Measurements from ENCODE around the gene CYB5A. TPM values are rescaled to one million over a fixed set of nuclear protein-coding genes. Genes with fewer than 3 reads are reported as not detected.

The CYB5A gene
- total RNA-seq, 1 experiment from 2014 or later, result 42.4 TPM

DNA sequence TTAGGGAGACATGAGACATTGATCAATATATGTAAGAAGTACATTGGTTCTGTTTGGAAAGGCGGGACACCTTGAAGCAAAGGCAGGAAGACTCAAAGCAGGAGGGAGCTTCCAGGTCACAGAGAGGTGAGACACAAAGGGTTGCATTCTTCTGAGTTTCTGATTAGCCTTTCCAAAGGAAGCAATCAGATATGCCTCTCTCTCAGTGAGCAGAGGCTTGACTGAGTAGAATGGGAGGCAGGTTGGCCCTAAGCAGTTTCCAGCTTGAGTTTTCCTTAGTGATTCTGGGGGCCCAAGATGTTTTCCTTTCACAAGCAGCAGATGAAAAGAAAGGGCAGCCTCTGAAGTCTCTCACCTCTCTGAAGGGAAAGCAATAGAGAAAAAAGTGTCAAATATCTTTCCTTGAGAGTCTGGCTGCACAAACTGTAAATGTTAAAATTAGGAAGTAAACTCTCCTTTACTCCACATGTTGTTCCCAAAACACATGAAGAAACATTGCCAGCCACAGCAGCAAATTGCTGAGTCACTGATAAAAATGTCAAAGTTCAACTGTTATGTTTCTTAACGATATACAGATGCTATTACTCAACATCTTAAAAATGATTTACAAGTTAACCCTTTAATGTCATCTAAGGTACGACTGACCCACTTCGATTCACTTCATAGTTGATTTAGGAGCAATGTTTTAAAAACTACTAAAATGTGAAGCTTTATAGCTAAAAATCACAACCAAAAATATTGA lies 40.3 kb downstream of the CYB5A start:
- Histone ChIP-seq H3K9me3 (replicated peaks) (no peaks in the 10 kb centered on the region), H3K4me3 (no peak overlapping the region), H3K4me1 (no peaks in the 10 kb centered on the region), H3K27me3 (no peaks in the 10 kb centered on the region), H3K27ac (no peak overlapping the region), H3K36me3 (no peaks in the 10 kb centered on the region)
- DNase-seq, result no peak

DNA sequence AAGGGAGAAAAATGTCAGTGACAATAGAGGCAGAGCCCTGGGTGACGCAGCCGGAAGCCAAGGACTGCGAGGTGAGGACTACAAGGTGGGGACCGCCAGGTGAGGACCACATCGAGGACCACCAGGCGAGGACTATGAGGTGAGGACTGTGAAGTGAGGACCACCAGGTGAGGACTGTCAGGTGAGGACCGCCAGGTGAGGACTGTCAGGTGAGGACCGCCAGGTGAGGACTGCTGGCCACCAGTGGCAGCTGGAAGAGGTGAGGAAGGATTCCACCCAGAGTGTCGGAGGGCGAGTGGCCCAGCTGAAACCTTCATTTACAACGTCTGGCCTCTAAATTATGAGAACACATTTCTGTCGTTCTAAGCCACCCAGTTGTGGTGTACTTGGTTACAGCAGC lies 41.6 kb downstream of the CYB5A start:
- Histone ChIP-seq H3K9me3 (replicated peaks) (no peaks in the 10 kb centered on the region), H3K4me3 (no peak overlapping the region), H3K27me3 (no peaks in the 10 kb centered on the region), H3K27ac (no peak overlapping the region), H3K4me1 (no peaks in the 10 kb centered on the region), H3K36me3 (no peaks in the 10 kb centered on the region)
- no peak for DNase-seq

DNA sequence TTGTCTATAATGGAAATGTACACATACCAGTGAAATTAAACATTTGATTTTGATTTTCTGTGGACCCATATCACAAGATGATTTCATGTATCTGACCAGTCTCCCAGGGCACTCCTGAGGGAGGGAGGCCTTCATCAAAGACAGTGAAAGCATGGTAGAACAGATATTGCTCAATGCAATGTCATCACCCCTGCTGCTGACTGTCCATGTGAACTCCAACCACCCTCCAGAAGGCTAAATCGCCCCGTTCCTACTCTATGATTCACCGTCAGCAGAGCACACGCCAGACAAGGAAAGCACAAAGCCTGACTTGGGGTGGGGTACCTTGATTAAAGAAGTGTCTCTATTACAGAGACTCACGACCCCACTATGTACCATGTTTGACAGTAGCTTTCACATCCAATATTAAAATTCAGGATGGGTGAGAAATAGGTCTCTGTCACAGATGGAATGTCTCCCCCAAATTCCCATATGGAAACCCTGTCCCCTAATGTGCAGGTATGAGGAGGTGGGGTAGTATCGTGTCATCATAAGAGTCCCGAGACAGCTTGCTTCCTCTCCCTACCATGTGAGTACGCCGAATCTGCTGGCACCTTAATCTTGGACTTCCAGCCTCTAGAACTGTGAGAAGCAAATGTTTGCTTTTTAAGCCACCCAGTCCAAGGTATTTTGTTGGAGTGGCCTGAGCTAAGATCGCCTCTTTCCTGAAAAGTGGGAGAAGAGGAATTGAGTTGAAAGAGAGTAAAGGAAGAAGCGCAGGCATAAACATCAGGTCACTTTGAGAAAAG lies 42.4 kb downstream of the CYB5A start:
- Histone ChIP-seq H3K9me3 (replicated peaks) (no peaks in the 10 kb centered on the region), H3K4me1 (no peaks in the 10 kb centered on the region)

DNA sequence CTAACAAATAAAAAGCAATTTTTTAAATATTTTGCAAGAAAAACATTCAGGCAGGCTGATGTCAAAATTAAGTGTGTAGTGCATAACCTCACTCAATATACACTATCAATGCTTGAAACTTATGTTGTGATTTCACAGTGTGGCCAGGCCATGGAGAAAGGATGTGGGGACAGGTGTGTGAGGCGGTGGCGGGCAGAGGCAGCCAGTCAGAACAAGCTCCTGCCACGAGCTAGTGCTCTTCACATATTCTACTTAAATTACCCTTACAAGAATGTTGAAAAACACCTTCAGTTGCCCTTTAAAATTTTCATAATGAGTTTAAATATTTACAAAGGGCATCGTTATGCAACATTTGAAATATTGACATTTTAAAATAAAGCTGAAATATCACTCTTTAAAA lies 43.2 kb downstream of the CYB5A start:
- DNase-seq, result no peak
- H3K27me3 ChIP-seq, result no peaks in the 10 kb centered on the region
- H3K36me3 ChIP-seq, result no peaks in the 10 kb centered on the region
- no peak overlapping the region for H3K4me3 ChIP-seq
- H3K9me3 ChIP-seq (replicated peaks), result no peaks in the 10 kb centered on the region
- H3K4me1 ChIP-seq, result no peaks in the 10 kb centered on the region
- H3K27ac ChIP-seq, result no peak overlapping the region

More for the DNA sequence above, 42.4 kb downstream of the CYB5A start:
- Histone ChIP-seq H3K4me3 (no peak overlapping the region), H3K27me3 (no peaks in the 10 kb centered on the region), H3K27ac (no peak overlapping the region), H3K36me3 (no peaks in the 10 kb centered on the region)
- no peak for DNase-seq

DNA sequence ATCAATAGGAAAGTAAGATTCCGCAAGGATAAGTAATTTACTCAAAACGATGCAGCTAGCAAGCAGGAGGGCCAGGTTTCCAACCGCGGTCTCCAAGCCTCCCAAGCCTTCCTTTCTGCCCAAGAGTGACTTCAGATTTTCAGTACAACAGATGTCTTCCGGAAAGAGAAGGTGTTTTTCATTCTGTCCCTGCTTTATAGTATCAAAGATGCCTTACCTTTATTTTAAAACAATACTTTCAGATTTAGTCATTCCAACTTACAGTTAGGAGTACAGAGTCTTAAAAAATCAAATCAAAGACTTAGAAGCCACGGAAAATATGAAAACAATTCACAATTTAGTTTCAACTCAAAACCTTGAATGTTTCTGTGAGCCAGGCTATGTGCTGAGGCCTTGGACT lies 43.6 kb downstream of the CYB5A start:
- no peak overlapping the region for H3K27ac ChIP-seq
- H3K36me3 ChIP-seq, result no peaks in the 10 kb centered on the region
- no peak overlapping the region for H3K4me3 ChIP-seq
- no peak for DNase-seq
- no peaks in the 10 kb centered on the region for H3K4me1 ChIP-seq
- no peaks in the 10 kb centered on the region for H3K27me3 ChIP-seq
- H3K9me3 ChIP-seq (replicated peaks), result no peaks in the 10 kb centered on the region

DNA sequence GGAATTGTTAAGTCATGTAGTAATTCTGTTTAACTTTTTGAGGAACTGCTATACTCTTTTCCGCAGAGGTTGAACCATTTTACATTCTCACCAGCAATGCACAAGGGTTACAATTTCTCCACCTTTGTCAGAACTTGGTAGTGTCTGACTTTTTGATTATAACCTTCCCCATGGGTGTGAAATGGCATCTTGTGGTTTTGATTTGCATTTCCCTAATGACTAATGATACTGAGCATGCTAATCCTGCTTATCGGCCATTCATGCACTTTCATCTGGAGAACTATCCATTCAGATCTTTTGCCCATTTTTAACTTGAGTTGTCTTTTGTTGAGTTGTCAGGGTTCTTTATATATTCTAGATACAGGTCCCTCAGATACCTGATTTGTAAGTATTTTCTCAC lies 47.2 kb downstream of the CYB5A start:
- Histone ChIP-seq H3K27ac (no peak overlapping the region), H3K4me1 (no peaks in the 10 kb centered on the region), H3K36me3 (no peaks in the 10 kb centered on the region), H3K9me3 (replicated peaks) (no peaks in the 10 kb centered on the region), H3K4me3 (no peak overlapping the region), H3K27me3 (no peaks in the 10 kb centered on the region)
- DNase-seq, result no peak

DNA sequence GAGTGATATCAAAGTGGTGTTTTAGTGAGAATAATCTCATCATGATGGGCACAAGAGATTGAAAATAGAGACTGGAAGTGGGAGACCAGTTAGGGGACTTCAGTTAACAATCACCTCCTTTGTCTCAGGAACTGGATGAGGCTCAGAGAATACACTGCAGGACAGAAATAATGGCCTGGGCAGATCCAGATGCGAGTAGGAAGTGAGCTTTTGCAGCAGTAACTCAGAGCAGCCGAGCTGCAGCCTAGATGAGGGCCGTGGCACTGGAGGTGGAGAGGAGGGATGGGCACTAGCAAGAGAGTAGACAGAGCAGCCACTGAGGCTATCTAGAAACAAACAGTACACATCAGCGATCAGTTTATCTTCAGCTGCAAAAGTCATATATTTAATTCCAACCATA lies 48.6 kb downstream of the CYB5A start:
- Histone ChIP-seq H3K4me1 (no peaks in the 10 kb centered on the region), H3K4me3 (no peak overlapping the region), H3K27me3 (no peaks in the 10 kb centered on the region), H3K9me3 (replicated peaks) (no peaks in the 10 kb centered on the region), H3K27ac (no peak overlapping the region), H3K36me3 (no peaks in the 10 kb centered on the region)
- DNase-seq, result no peak

DNA sequence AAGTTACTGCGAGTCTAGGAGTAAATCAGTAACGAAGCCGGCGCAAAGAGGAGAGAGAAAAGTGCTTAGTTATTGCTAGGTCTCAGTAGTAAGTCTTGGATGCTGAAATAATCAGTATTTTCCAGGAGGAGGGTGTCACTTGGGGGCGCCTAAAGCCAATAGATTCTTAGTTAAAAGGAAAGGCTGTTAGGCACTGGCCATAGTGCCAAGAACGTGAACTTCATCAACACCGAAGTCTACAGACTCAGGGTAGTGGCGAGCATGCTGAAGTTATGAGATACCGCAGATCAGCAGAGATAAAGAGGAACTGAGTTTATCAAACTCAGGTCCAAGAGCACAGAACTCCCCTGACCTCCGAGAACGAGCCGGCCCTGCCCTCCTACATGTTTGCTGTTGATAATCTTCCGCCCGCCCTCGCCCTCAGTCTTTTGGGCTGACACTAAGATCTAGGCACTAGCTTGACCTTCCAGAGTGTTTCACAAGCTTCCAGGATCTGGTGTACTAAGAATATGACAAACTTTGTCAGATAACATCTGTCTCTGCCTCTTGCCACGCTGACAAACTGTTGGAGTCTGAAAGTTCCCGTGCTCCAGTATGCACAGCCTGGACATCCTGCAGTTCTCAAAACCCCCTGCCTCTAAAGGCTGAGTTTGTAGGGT lies 49.2 kb downstream of the CYB5A start:
- Histone ChIP-seq H3K4me3 (no peak overlapping the region), H3K27ac (no peak overlapping the region), H3K36me3 (no peaks in the 10 kb centered on the region), H3K4me1 (no peaks in the 10 kb centered on the region), H3K9me3 (replicated peaks) (no peaks in the 10 kb centered on the region), H3K27me3 (no peaks in the 10 kb centered on the region)
- no peak for DNase-seq

DNA sequence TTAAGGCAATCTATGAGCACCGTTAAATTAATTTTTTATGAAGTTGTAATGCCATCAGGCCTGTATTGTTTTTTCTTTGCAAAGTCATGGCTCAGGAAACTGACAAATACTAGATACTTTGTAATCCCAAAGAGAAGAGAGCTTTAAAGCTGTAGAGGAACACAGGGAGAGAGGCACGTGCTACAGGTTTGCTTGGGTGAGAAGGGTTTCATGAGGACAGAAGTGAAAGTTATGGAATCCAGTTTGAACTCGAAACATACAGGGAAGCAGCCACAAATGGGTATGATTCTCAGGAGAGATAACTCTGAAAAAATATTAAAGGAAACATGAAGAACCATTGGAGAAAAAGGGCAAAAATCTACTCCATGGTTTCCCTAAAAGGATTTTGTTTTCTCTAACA lies 49.8 kb downstream of the CYB5A start:
- Histone ChIP-seq H3K36me3 (no peaks in the 10 kb centered on the region), H3K27ac (no peak overlapping the region), H3K9me3 (replicated peaks) (no peaks in the 10 kb centered on the region), H3K27me3 (no peaks in the 10 kb centered on the region), H3K4me1 (no peaks in the 10 kb centered on the region), H3K4me3 (no peak overlapping the region)
- no peak for DNase-seq

DNA sequence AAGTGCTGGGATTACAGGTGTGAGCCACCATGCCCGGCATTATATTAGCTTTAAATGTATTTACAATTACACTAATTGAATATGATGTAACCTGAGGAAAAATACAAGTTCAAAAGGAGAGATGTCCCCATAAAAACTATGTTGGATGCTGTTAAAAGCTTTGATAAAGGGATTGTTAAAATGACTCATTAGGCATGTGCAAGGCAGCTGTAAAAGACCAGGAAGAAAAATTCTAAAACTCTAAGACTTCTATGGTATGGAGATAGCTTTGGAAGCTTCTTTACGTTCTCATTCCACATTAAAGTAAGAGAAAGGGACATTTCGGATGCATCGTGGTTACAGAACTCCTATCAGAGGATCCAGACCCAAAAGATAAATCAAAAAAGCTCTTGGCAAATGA lies 50.3 kb downstream of the CYB5A start:
- Histone ChIP-seq H3K4me1 (no peaks in the 10 kb centered on the region), H3K4me3 (no peak overlapping the region), H3K27ac (no peak overlapping the region), H3K27me3 (no peaks in the 10 kb centered on the region), H3K36me3 (no peaks in the 10 kb centered on the region), H3K9me3 (replicated peaks) (no peaks in the 10 kb centered on the region)
- DNase-seq, result no peak

DNA sequence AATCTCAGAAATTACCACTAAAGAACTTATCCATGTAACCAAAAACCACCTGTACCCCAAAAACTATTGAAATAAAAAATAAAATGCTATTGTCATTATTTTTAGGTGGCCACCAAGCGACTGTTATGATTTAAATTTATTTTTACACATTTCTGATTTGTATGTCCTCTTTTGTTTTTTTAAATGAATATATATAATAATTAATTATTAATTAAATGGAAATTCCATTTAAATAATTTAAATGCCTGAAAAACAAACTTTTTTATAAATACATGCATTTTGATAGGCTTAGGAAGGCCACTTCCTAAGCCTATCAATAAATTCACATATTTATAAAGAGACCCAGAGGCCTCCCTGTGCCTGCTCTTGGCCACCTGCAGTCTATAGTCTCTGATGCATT lies 52.2 kb downstream of the CYB5A start:
- no peaks in the 10 kb centered on the region for H3K4me1 ChIP-seq
- H3K27me3 ChIP-seq, result no peaks in the 10 kb centered on the region
- no peak for DNase-seq
- no peaks in the 10 kb centered on the region for H3K9me3 ChIP-seq (replicated peaks)
- H3K36me3 ChIP-seq, result no peaks in the 10 kb centered on the region
- H3K27ac ChIP-seq, result no peak overlapping the region
- no peak overlapping the region for H3K4me3 ChIP-seq

DNA sequence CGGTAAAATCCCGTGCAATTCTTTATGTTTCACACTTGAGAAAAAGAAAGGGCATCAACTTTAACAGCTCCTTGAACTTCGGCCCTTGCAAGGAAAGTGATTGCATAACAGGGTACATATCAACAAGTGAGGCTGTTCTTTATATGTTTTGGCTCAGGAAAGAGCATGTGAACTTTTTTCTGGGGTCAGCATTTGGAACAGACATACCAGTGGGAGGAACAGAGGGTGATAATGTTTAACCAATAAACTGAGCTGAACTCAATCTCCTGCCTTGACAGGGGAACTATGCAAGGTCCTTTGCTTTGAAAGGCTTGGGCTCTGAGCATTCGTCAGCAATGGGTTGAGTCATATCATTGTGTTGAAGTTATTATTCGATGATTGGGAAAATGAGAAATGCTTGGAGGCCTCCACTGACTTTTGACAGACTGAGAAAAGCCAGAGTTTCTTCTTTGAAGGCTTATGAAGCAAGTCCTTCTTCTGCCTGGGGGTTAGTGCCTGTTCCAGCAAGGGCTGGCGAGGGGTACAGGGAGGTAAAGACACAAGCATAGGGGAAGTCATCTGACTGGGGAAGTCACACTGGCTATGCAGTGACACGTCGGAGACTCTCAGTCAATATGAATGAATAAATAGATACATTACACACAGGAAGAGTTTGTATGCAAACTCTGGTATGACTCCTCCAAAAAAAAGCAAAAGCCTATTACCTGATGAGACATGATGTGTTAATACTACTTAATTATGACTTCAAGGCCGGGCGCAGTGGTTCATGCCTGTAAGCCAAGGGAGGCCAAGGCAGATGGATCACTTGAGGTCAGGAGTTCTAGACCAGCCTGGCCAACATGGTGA lies 57.2 kb downstream of the CYB5A start:
- Histone ChIP-seq H3K27ac (no peak overlapping the region), H3K36me3 (no peaks in the 10 kb centered on the region), H3K4me1 (no peaks in the 10 kb centered on the region), H3K9me3 (replicated peaks) (no peaks in the 10 kb centered on the region), H3K4me3 (no peak overlapping the region), H3K27me3 (no peaks in the 10 kb centered on the region)
- DNase-seq, result no peak

DNA sequence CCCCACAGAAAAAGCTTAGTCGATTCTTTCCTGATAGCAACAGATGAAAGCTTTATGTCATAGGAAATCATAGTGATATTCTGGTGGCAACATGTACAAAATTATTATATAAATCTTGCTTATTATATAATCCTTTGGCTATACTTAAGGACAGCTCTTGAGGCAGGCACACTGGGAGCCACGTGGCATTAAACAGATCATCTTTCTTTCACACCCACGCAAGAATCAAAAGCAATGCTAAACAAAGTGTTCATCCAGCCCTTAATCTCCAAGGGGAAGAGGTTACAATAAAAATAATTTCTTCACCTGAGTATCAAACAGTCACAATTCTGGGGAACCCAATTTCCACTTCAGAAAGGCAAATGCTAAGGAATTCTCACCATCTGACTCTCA lies 57.8 kb downstream of the CYB5A start:
- H3K27ac ChIP-seq, result no peak overlapping the region

DNA sequence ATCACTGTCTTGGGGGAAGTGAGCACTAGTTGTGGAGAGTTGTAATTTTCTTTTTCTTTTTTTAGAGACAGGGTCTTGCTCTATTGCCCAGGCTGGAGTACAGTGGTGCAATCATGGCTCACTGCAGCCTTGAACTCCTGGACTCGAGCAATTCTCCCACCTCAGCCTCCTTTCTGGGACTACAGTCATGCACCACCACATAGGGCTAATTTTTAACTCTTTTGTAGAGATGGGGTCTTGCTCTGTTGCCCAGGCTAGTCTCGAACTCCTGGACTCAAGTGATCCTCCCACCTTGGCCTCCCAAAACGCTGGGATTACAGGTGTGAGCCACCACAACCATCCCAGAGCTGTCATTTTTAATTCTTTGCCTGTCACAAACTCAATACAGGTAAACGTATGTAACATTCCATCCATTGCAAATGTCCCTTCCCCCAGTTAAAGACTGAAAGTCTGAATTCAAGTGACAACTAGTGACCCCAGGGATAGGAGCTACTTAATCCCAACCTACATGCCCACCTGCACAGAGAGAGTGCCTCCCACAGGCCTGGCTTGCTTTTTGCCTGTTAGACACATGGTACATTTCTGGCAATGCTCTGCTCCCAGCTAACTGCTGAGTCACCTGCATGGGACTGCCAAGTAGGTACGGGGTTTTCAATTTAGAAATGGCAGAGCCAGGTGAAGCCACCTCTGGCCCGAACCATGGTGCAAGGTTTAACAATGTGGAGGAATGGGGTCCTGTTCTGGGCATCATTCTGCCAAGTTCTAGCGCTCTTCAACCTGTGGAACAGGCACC lies 60.6 kb downstream of the CYB5A start:
- H3K36me3 ChIP-seq, result no peaks in the 10 kb centered on the region
- DNase-seq, result no peak
- no peaks in the 10 kb centered on the region for H3K4me1 ChIP-seq
- H3K4me3 ChIP-seq, result no peak overlapping the region
- no peaks in the 10 kb centered on the region for H3K9me3 ChIP-seq (replicated peaks)
- H3K27ac ChIP-seq, result no peak overlapping the region
- no peaks in the 10 kb centered on the region for H3K27me3 ChIP-seq

More for the DNA sequence above, 57.8 kb downstream of the CYB5A start:
- Histone ChIP-seq H3K27me3 (no peaks in the 10 kb centered on the region), H3K36me3 (no peaks in the 10 kb centered on the region), H3K4me1 (no peaks in the 10 kb centered on the region), H3K9me3 (replicated peaks) (no peaks in the 10 kb centered on the region), H3K4me3 (no peak overlapping the region)
- DNase-seq, result no peak

All from SJCRH30 (cell line).